GM21447 (cell line): ENCODE data around the gene RPS21.
A peak's percentile ranks its signal among the peaks of the same experiment; 100 is the strongest.

ENCODE experiments used
- ATAC-seq: cut with Tn5 transposase; IDR thresholded peaks from one replicate; pipeline ENCODE4 v1.9.1; 2021; ENCODE audit not compliant: unreplicated experiment

Gene RPS21

GRCh38 chr20:62394248-62395245 lies 7.6 kb downstream of the RPS21 start:
- no peak for ATAC-seq

GRCh38 chr20:62395311-62396242 lies 8.7 kb downstream of the RPS21 start:
- ATAC-seq: no peak

GRCh38 chr20:62396367-62397239 lies 9.7 kb downstream of the RPS21 start:
- ATAC-seq: no peak

- ATAC-seq: no peak
Observed at GRCh38 chr20:62398120-62398821, 11.4 kb downstream of the RPS21 start.

- no peak for ATAC-seq
Observed at GRCh38 chr20:62400021-62400420, 13.1 kb downstream of the RPS21 start.

- ATAC-seq: no peak
Observed at GRCh38 chr20:62400541-62400940, 13.6 kb downstream of the RPS21 start.

- no peak for ATAC-seq
Observed at GRCh38 chr20:62401331-62401779, 14.5 kb downstream of the RPS21 start.

GRCh38 chr20:62402456-62403150 lies 15.7 kb downstream of the RPS21 start:
- ATAC-seq: no peak

- ATAC-seq: no peak
Observed at GRCh38 chr20:62403331-62403730, 16.4 kb downstream of the RPS21 start.

GRCh38 chr20:62404112-62404665 lies 17.3 kb downstream of the RPS21 start:
- no peak for ATAC-seq

GRCh38 chr20:62404761-62405107 lies 17.8 kb downstream of the RPS21 start:
- ATAC-seq: no peak

GRCh38 chr20:62405108-62405980 lies 18.4 kb downstream of the RPS21 start:
- no peak for ATAC-seq

- ATAC-seq: no peak
Observed at GRCh38 chr20:62405981-62406513, 19.1 kb downstream of the RPS21 start.

- no peak for ATAC-seq
Observed at GRCh38 chr20:62406635-62407176, 19.8 kb downstream of the RPS21 start.

GRCh38 chr20:62407221-62407992 lies 20.5 kb downstream of the RPS21 start, which contains the start of gene CABLES2:
Gene CABLES2, minus strand, starts transcription at chr20:62407285. Its CDS starts 9 bp downstream, at chr20:62407276.
- ATAC-seq: peak; percentile 84

- no peak for ATAC-seq
Observed at GRCh38 chr20:62408055-62408454, 21.2 kb downstream of the RPS21 start.

- ATAC-seq: no peak
Observed at GRCh38 chr20:62408640-62409039, 21.7 kb downstream of the RPS21 start.
